EH (cell line): ENCODE measurements around the gene BMP6.

Source experiments
- DNase-seq: peaks from one replicate; pipeline ENCODE4 v3.0.0-alpha.2; 2015; ENCODE audit warnings: low read depth

BMP6 gene

GRCh38 chr6:7828124-7828523 is 102.2 kb downstream of the BMP6 start:
- DNase-seq: no peak

- no peak for DNase-seq
Measured at GRCh38 chr6:7832904-7833750, 107.2 kb downstream of the BMP6 start.

- DNase-seq: no peak
Measured at GRCh38 chr6:7833751-7834070, 107.8 kb downstream of the BMP6 start.

- no peak for DNase-seq
Measured at GRCh38 chr6:7836371-7837026, 110.6 kb downstream of the BMP6 start.

GRCh38 chr6:7841781-7842468 is 116.0 kb downstream of the BMP6 start:
- DNase-seq: peak; percentile 20

GRCh38 chr6:7846966-7847818 is 121.3 kb downstream of the BMP6 start:
- DNase-seq: peak; percentile 49

- no peak for DNase-seq
Measured at GRCh38 chr6:7848229-7848628, 122.3 kb downstream of the BMP6 start.

- DNase-seq: no peak
Measured at GRCh38 chr6:7851780-7852179, 125.9 kb downstream of the BMP6 start.

GRCh38 chr6:7859591-7859990 is 133.7 kb downstream of the BMP6 start:
- DNase-seq: no peak

GRCh38 chr6:7865781-7866180 is 139.9 kb downstream of the BMP6 start:
- no peak for DNase-seq

- DNase-seq: no peak
Measured at GRCh38 chr6:7866526-7866925, 140.6 kb downstream of the BMP6 start.

- no peak for DNase-seq
Measured at GRCh38 chr6:7868926-7869325, 143.0 kb downstream of the BMP6 start.

- no peak for DNase-seq
Measured at GRCh38 chr6:7878401-7878964, 152.6 kb downstream of the BMP6 start.

- DNase-seq: no peak
Measured at GRCh38 chr6:7879043-7879442, 153.1 kb downstream of the BMP6 start.

- DNase-seq: no peak
Measured at GRCh38 chr6:7879579-7879978, 153.7 kb downstream of the BMP6 start.

GRCh38 chr6:7879980-7880717 is 154.2 kb downstream of the BMP6 start:
- DNase-seq: no peak

GRCh38 chr6:7880718-7881107 is 154.8 kb downstream of the BMP6 start:
- DNase-seq: no peak

GRCh38 chr6:7881765-7882500 is 156.0 kb downstream of the BMP6 start:
- DNase-seq: peak; percentile 19

GRCh38 chr6:7882505-7883257 is 156.8 kb downstream of the BMP6 start:
- DNase-seq: no peak

GRCh38 chr6:7883381-7883780 is 157.5 kb downstream of the BMP6 start:
- DNase-seq: no peak
